Measurements from ENCODE around the gene KSR1.
A peak's percentile ranks its signal among the peaks of the same experiment; 100 is the strongest.

The KSR1 gene

GRCh38 chr17:27554152-27554551 is 97.9 kb downstream of the KSR1 start:
- DNase-seq = peak; percentile 71

DNA sequence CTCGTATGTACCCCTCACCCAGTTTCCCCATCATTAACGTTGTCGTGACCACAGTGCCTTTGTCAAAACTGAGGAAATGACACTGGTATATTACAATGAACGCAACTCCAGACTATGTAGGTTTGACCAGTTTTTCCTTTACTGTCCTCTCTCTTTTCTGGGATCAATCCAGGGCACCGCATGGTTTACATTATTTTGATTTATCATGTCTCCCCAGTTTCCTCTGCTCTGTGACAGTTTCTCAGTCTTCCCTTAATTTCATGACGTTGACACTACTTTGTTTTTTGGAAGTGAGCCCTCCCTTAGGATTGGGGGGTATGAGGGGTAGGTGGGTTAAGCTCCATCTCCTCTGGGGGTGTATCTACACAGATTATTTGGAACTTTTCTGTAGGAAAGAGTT is 98.7 kb downstream of the KSR1 start:
- DNase-seq = no peak

- no peak for DNase-seq
These were observed 99.1 kb downstream of the KSR1 start for GRCh38 chr17:27555339-27555738.

- no peak for DNase-seq
These were observed 102.1 kb downstream of the KSR1 start for GRCh38 chr17:27558341-27558740.

- DNase-seq = no peak
These were observed 102.7 kb downstream of the KSR1 start for GRCh38 chr17:27558842-27559505.

GRCh38 chr17:27559506-27560481 is 103.5 kb downstream of the KSR1 start:
- peak; percentile 81 for DNase-seq

DNA sequence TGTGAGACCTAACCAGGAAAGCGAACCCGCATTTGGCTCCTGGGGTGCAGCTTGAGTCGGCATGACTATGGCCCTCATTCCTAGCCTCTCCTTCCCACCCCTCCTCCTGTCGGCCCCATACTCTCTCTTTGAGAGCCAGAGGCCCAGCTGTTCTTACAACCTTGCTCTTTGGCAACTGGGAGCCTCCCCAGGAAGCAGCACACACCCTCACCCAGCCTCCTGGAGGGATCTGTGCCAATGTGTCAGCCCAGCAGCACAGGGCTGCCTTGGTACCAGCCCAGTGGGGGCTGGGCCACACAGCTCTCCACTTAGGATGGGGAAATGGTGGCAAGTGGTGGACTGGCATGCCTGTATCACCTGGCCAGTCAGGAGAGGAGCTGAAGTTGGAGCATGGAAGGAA is 104.4 kb downstream of the KSR1 start:
- DNase-seq = no peak

- DNase-seq = no peak
These were observed 106.7 kb downstream of the KSR1 start for GRCh38 chr17:27562777-27563455.

- DNase-seq = no peak
These were observed 107.3 kb downstream of the KSR1 start for GRCh38 chr17:27563532-27563931.

DNA sequence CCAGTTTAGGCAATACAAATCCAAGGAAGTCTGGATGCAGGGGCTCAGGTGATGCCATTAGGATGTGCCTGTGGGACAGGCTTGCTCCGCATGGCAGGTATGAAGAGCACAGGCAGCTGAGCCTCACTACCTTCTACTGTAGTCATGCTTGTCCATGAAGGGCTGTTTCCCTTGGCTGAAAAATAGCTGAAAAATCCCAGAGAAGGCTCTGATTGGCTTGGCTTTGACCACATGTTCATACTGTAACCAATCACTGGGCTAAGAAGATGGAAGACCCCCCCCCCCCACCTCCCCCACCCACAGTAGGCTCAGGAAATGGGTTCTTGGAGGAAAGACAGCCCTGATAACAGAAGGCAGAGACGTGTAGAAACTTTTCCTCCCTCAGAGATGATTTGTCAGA is 108.2 kb downstream of the KSR1 start:
- no peak for DNase-seq

GRCh38 chr17:27565874-27566670 is 109.8 kb downstream of the KSR1 start:
- peak; percentile 54 for DNase-seq

- DNase-seq = no peak
These were observed 110.7 kb downstream of the KSR1 start for GRCh38 chr17:27566671-27567562.

DNA sequence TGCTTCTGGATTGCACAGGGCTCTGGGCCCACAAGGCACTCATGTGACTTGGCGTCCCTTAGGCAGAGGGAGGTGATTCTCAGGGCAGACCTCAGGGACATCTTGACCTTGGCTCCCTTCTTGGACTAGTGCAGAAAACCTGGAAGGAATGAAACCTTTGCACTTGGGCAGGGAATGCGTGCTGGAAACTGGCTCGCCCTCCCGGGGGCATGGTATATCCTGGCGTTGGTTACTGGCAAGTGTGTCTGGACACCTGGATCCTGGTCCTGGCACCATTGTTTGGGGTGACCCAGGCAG is 111.3 kb downstream of the KSR1 start:
- no peak for DNase-seq

GRCh38 chr17:27568216-27568615 is 112.0 kb downstream of the KSR1 start:
- DNase-seq = no peak

GRCh38 chr17:27568811-27569210 is 112.6 kb downstream of the KSR1 start:
- no peak for DNase-seq

GRCh38 chr17:27569257-27569722 is 113.0 kb downstream of the KSR1 start:
- DNase-seq = no peak

- no peak for DNase-seq
These were observed 113.8 kb downstream of the KSR1 start for GRCh38 chr17:27569884-27570577.

- DNase-seq = no peak
These were observed 114.3 kb downstream of the KSR1 start for GRCh38 chr17:27570578-27570914.

DNA sequence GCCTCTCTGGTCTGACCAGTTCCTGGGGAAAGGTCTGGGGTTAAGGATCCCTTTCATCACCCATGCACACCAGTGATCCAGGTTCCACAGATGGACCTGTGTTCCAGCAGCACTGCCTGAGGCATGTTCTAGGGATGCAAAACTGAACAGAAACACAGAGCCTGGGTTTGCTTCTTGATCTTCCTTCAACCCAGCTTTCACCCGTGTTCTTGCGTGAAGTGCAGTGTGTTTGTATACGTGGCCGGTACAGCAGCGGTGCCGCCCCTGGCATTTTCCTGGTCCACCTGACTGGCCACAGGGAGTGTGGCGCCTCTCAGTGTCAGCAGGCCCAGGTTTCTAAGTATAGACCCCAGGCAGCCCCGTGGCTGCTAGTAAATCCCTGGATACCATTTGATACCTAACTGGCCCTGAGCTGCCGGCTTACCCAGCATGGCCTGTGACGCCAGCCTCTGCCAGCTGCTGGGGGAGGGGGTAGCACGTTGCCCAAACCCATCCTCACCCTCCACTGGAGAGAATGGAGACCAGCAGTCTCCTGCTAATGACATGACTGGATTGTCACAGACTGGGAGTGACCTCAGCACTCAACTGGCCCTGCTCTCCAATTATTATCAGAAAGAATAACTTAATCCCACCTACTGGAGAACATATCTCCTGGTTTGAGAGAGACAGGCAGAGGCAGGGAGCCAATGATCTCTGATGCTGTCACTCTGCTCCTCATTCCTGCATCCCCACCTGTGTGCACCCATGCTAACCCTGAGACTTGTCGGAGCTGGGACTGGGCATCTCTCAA is 115.5 kb downstream of the KSR1 start:
- DNase-seq = no peak

DNA sequence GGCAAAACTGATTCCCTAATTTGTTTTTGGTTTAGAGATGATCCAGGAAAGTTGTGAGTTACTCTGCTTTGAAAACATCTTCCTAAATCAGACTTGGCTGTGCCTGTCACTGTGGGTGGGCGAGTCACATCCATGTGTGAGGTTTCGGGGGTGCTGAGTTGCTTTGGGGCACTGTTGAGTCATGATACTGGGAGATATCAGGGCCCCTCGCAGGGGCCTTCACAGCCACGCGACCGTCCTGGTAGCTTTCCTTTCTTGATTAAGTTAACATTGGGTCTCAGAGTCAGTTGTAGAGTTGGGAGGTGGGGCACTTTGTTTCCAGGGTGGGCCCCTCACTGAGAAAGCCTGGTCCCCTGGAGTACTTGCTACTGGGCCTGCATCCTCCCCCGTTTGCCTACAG is 116.4 kb downstream of the KSR1 start:
- DNase-seq = peak; percentile 47
